Left renal cortex interstitium (tissue), 4 donors: ENCODE data around the gene DIAPH1. TPM values are rescaled to one million over a fixed set of nuclear protein-coding genes. Genes with fewer than 3 reads are reported as not detected.
"Not testable (repeated sequence)": the region's sequence is repeated elsewhere in the genome, so short reads cannot be mapped to it uniquely, and the experiment has no call there.

Experiments
- DNase-seq, 4 donors: peaks; one replicate each; pipeline ENCODE4 v3.0.0-alpha.2; 2013; ENCODE audit warnings: low read depth in 4 of 4, low spot score in 2 of 4, missing footprints in 1 of 4
- polyA plus RNA-seq, 4 donors: library from polyadenylated mRNA; unstranded; fragments of 120-200 nt; gene quantifications; one replicate each; pipeline ENCODE4 v1.2.1, GENCODE V29; 2013; ENCODE audit not compliant: insufficient read length in 4 of 4

Gene DIAPH1
- polyA plus RNA-seq, 4 donors = 63.1 to 75.5 (median 68.4) TPM

DNA sequence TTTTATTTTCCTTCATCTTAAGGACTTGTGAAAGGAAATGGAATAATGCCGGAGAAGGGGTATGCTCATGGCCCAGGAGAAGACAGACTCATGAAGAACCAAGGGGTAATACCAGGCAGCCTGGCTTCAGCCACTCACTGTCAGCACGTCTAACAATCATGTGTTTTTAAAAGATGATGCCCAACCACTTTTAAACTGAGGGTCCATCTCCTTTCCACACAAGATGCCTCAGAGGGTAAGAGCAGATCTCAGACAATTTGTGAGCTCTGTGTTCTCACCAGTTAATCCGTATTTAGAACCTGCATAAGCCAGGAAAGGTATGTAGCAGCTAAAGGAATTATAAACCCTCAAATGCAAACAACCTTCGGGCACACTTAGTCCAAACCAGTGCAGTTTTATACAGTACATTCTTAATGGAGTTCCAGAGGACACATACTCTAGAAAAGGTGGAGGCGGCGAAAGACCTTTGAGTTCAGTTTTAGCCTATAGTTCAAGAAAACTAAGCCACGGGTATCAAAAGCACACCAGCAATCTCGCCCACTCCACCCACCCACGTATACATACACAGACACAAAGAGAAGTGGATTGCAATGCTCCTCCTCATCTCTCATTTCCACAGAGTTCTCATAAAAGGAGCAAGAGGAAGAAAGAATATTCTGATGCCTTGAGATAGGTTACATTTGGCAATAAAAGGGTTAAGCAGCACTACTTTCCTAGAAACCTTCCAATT, 2.6 kb downstream of the DIAPH1 start:
- DNase-seq = no peak

DNA sequence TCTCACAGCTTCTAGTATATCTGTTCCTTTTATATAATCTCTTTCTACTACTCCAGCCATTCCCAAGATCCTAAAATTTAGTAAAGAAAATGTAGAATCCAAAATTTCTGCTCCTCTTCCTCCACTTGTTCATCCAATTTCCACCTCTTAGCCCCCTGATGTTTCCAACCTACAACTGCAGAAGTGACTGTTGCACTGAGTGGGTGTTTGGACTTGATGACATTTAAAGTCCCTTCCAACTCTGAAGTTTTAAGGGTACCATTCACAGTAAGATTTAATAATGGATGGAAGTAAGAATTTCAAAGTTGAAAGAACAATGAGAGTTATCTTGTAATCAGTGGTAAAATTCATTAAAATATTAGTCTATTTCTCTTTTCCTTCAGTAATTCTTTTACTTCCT, 5.5 kb downstream of the DIAPH1 start:
- no peak for DNase-seq

DNA sequence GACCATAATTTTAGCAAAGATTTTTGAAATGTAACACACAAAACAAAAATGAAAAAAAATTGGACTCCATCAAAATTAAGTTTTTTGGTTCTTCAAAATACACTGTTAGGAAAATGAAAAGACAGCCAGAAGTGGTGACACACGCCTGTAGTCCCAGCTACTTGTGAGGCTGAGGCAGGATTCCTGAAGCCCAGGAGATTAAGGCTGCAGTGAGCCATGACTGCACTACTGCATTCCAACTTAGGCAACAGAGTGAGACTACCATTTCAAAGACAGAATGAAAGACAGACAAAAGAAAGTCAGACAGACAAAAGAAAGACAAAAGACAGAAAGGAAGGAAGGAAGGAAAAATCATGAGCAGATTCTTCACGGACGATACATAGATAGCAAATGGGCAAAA, 7.5 kb downstream of the DIAPH1 start:
- DNase-seq = no peak

DNA sequence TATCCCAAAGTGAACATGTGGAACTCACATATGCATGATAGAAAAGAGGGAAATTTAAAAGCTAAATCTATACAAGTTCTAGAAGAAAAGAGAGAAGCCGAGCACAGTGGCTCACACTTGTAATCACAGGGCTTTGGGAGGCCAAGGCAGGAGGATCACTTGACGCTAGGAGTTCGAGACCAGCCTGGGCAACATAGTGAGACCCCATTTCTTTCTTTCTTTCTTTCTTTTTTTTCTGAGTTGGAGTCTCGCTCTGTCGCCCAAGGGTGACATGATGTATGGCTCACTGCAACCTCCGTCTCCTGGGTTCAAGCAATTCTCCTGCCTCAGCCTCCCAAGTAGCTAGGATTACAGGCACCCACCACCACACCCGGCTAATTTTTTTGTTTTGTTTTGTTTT, 8.9 kb downstream of the DIAPH1 start:
- DNase-seq = not testable (repeated sequence)

DNA sequence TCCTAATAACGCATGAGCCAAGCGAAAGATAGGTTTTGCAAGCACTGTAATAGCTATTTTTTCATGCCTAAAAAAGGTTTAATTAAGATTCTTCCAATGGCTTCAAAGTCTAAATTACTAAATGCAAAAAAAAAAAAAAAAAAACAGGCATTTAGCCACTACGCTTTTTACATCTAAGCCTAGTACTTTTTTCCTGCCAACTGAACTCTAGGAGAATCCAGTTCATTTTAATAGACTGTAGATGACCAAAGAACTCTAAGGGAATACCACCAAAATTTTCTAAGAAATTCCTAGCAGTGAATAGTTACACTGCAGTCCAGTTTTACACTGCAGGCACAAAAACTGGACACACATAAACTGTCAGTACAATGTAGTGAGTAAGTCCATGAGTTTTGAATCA, 9.8 kb downstream of the DIAPH1 start:
- no peak for DNase-seq

DNA sequence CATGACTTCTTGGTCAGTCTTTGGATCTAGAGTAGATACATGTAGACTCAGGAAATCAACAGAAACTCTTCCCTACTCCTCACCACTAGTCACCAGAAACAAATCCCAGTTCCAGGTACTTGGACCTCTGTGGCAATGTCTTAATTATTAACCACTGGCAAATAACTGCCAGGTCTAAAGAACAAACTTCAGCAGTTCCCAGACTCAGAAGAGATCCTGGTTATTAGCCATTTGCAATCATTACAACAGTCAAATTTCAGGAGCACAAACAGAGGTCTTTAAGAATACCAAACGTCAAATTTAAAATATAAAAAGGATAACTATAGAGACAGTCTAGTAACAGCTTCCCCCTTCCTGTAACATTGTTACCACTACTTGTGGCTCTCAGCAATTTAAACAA, 10.2 kb downstream of the DIAPH1 start:
- no peak for DNase-seq

DNA sequence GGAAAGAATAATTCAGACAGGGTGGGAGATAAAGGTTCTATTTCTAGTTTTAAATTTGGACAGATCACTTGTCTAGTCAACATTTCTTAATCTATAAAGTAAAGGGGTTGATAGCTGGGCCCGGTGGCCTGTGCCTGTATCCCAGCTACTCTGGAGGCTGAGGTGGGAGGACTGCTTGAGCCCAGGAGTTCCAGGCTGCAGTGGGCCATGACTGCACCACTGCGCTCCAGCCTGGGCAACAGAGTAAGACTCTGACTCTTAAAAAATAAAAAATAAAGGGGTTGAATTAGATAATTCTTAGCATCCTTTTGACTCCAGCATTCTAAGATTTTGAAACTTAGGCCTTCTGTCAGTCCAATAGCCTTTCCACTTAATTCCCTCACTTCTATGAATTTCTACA, 10.8 kb downstream of the DIAPH1 start:
- no peak for DNase-seq

DNA sequence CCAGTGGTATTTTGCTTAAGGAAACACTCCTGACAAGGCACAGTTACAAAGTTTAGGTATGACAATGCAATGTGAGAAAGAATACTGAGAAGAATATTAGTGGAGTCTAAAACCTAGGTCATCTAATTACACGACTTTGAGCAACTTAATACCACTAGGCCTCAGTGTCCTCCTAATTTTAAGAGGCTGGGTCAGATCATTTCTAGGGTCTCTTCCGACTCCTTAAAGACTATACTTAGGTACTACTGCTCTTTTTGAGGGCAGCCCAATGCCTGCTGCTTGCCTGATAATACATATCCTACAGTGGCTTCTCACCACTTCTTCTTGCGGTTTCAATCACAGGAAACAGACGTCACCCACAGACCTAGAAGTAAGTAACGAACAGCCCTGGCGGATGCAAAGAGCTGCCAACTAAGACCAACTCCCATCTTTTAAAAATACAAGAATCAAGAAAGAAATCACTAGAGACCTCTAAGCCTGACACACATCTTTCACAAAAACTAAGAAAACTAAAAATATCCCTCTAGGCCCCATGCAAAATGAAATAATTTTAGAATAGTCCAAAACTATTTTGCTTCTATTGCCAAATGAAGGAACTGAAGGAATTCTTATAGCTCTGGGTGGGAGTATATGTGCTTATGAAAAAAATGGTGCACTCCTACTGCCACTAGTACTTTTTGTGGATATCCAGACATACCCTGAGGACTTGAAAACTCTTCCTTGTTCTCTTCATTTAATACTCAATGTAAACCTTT, 13.1 kb downstream of the DIAPH1 start:
- no peak for DNase-seq

DNA sequence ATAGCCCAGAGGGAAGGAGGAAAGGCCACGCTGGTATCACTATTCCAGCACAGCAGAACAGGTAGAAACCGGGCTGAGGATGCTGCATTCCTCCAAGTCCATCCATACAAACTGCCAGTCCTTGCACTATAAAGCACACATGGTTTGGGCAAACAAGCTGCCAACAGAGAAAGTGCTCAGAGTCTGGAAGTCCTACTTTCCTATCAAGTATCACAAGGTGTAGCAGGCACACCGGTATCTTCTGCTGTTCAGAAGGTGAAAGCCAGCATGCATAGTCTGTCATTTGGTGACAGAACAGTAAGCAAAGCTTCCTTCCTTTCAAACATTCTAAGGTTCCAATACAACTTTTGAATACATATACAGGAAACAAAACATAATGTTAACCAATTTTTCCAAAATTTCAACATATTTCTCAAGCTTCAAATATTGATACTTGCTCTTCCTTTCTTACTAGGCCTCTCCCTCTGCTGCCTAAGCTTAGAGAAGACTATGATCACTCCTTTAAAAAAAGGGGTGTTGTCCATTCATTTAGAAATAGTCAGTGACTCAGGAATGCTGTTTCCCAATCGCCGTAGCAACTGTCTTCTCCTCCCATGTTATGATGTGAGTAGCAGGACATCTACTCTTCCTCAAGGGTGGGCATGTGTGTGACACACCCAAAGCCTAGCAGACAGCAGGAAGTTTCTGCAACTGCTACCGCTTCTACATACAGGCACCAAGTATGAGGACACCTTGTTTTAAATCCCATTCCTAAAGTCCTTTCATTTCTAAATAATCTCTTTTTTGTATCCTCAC, 14.7 kb downstream of the DIAPH1 start:
- DNase-seq = no peak

DNA sequence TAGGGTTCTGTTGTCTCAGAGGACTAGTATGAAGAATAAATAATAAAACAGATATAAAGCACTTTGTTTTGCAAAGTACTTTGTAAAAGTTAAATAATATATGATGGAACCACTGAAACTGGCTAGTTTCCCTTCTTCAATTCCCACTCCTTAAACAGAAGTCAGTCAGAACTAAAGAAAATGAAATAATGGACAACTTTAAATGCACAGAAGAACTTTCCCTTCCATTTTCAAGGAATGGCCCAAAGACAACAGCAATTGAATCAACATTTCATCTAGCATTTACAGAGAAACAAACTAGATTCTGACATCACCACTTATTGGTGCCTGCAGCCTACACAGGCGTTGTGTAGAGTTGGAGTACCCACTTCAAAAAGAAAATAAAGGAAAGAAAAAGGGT, 16.2 kb downstream of the DIAPH1 start:
- no peak for DNase-seq

DNA sequence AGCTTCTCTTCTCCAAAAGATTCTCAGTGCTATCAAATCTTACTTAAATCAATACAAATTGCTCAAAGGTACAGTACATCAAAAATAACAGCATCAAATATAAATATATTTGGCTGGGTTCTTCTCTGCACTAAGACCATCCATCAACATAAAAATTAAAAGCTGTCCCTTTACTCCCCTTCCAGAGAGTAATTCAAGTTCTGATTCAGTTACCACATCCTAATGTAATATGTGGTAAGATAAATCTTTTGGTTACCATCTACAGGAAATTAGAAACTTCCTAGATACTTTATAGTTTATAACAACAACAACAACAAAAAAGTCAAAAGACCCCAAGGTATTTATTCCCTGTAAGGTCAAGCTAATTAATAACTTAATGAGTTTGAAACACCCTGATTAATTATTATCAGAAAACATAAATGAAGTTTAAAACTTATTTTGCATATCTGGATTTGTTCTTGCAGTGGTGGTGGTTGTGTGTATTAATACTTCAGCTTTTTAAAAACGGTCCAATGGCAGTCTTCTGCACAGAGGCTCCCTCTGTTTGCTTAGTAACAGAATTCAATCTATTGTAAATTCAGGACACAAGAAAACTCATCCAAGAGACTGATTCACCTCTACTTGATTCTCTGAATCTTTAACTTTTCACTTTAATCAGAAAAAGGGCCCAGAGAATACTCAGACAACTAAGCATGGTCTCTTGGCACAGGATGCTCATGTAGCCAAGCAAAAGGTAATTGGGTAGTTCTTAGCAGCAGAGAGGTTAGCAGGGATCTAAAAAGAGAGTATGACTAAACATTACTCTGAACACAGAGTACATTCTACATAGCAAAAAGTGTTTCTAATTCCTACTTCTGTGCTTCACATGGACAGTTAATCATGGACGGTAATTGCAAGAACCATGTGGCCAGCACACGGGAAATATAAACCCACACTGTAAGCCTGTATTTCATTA, 20.1 kb downstream of the DIAPH1 start:
- no peak for DNase-seq

DNA sequence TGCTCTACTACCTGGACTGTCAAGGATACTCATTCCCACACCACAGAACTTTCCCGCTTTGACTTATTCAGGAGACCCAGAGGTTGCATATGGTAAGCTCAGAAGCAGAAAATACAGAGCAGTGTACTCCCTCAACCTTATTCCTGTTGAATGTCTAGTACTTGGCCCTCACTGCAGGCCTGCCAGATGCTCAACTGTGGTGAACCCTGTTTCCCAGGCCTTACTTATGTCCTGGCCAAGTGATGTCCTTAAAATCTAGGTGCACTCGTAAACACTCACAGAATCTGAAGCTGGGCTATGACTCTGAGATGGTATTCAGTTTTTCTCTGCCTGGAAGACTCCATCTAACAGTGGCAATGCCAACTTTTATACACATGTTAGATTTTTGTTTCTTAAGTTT, 21.0 kb downstream of the DIAPH1 start:
- no peak for DNase-seq

DNA sequence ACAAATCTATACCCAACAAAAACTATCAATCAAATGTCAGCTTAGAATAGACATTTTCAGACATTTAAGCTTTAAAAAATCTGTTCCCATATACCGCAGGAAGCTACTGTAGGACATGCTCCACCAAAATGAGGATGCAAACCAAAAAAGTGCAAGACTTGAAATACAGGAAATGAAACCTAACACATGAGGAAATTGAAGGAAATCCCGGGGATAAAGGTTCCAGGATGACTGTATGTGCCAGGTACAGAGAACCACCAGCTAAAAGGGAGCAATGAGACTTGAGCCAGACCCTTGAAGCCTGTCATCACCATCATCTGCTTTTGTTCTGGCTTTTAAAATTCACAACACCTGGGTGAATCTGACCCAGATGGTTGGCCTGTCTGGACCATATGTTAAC, 21.4 kb downstream of the DIAPH1 start:
- DNase-seq = no peak

DNA sequence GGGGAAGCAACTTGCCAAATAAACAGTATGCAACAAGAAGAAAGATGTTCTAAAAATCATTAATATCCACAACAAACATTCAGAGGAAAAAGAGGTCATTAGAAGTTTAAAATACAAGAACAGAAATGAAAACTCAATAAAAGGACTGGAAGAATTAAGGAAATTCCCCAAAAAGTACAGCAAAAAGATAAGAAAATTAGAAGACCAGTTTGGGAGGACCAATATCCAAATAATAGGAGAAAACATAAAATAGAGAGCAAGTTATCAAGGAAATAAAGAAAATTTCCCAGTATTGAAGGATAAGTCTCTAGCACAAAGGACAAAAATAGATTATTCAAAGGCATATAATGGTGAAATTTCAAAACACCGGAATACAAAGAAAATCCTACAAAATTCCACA, 21.9 kb downstream of the DIAPH1 start:
- DNase-seq = no peak

DNA sequence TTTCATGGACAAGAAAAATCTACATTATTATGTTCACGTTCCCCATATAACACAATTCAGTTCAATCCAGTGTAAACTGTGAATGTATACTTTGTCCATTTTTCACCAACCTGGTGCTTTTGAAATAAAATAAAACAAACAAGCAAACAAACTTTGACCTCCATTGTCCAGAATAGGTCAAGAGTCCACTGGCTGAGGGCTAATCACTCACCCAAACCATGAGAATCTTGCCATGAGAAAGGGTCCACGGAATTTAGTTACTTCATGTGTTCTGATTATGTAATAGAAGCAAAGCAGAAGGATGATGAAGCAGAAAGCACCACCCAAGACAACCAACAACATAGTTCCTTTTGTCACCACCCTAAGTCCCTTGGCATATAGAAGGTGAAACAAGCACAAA, 28.7 kb downstream of the DIAPH1 start:
- DNase-seq = no peak

DNA sequence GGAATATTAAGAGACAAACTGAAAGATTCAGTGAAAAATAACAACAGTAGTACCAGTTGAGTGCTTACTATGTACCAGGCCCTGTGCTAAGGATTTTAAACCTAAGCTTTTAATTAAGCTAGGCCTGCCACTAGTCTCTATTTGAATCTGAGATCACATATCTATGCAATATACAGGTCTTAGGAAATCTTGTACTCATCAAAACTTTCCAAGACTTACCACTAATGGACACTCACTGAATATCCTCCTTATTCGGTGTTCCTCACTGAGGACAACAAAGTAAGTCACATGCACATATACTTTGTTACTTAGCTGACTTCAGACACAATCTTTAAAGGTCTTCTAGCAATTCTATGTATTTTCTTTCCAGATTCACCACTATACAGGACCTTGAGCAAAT, 32.6 kb downstream of the DIAPH1 start:
- DNase-seq = no peak

DNA sequence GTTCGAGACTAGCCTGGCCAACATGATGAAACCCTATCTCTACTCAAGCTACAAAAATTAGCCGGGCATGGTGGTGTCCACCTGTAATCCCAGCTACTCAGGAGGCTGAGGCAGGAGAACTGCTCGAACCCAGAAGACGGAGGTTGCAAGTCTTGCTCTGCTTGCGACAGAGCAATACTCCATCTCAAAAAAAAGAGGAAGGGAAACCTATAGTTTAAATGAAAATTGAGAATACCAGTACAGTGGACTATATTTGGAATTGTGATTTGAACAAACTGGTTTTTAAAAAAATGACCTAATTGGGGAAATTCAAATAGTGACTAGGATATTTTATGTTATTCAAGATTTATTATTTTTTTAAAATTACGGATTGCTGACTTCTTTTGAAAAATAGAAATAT, 33.2 kb downstream of the DIAPH1 start:
- no peak for DNase-seq

DNA sequence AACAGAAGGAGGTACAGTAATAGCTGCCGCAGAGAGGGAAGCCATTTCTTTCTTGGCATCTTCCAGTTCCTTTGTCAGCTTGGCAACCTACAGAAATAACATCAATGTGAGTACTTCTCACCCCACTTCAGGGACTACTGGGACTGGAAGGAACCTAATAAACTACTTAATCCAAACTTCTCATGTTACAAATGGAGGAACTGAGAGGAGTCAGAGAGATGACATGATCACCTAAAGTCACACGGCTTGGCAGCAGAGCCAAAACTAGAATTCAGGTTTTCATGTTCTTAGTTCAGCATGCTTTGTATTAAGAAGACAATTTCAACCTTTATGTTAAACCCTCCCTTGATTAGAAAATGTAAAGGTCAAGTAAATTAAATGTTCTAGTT, 44.7 kb downstream of the DIAPH1 start:
- no peak for DNase-seq

DNA sequence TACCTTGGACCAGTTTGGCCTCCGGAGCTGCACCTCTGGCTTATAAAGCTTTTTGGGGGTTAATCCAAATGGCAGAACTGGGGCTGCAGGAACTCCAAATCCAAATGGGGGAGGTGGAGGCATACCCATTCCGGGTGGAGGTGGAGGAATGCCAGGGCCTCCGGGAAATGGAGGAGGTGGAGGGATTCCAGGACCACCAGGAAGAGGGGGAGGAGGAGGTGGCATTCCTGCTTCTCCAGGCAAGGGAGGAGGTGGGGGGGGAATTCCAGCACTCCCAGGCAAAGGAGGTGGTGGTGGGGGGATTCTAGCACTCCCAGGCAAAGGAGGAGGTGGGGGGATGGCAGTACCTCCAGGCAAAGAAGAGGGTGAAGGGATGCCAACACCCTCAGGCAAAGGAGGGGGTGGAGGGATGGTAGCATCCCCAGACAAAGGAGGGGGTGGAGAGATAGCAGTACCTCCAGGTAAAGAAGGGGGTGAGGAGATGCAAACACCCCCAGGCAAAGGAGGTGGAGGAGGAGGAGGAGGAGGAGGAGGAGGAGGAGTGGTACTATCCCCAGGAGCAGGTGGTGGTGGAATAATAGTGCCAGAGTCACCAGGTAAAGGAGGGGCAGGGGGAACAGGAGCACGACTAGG, 45.2 kb downstream of the DIAPH1 start:
- no peak for DNase-seq

DNA sequence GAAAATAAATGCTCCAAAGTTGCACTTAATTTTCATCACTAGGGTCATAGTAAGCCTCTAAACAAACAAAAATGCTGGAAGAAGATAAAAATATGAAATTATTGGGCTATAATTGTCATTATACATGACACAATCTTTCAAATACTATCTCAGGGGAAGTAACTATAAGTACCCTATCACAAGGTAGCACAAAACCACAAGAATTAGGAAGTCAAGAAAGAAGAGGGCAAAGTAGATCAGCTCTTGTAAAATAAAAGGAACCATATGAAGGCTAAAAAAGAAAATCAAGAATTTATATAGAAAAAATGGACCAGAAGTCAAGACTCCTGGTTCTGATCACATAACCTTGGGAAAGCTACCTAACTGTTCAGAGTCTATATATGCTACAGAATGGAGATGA, 48.1 kb downstream of the DIAPH1 start:
- no peak for DNase-seq
